Heart left ventricle (tissue), 16 donors: ENCODE results near the gene MMP12. TPM values are rescaled to one million over a fixed set of nuclear protein-coding genes. Genes with fewer than 3 reads are reported as not detected.

ENCODE experiments used
- ATAC-seq, 4 donors: fragments of 200-7000 bp; cut with Tn5 transposase; one replicate each; pipeline ENCODE4 v1.9.1; 2020 to 2022; ENCODE audit warnings: moderate library complexity in 4 of 4, mild to moderate bottlenecking in 3 of 4, moderate number of reproducible peaks in 1 of 4
- DNase-seq, 5 donors: peaks; one replicate each; pipeline ENCODE4 v3.0.0-alpha.2; 2020
- H3K27ac ChIP-seq, 12 donors: fragments of 200-600 bp; sonication (generic) in 4 of 12; one replicate each; pipeline versions ENCODE4 v1.5.0 to v1.8.0; 2016 to 2022; ENCODE audit warnings: mild to moderate bottlenecking in 2 of 12
- H3K27me3 ChIP-seq, 9 donors: fragments of 200-600 bp; sonication (generic) in 2 of 9; one replicate each; pipeline versions ENCODE4 v1.5.1 to v1.8.0; 2016 to 2022; ENCODE audit warnings: mild to moderate bottlenecking in 3 of 9
- H3K36me3 ChIP-seq, 9 donors: fragments of 200-600 bp; sonication (generic) in 2 of 9; one replicate each; pipeline versions ENCODE4 v1.5.0 to v1.8.0; 2018 to 2022; ENCODE audit warnings: mild to moderate bottlenecking in 2 of 9
- H3K4me1 ChIP-seq, 12 donors: fragments of 200-600 bp; sonication (generic) in 4 of 12; one replicate each; pipeline versions ENCODE4 v1.5.0 to v1.8.0; 2016 to 2022; ENCODE audit warnings: mild to moderate bottlenecking in 3 of 12
- H3K4me3 ChIP-seq, 12 donors: fragments of 200-600 bp; sonication (generic) in 4 of 12; one replicate each; pipeline versions ENCODE4 v1.5.0 to v1.8.0; 2017 to 2022; ENCODE audit warnings: mild to moderate bottlenecking in 9 of 12, moderate library complexity in 4 of 12
- H3K9me3 ChIP-seq, 12 donors: fragments of 200-600 bp; sonication (generic) in 4 of 12; one replicate each; pipeline versions ENCODE4 v1.5.0 to v1.8.0; 2016 to 2022; ENCODE audit warnings: mild to moderate bottlenecking in 1 of 12
- POLR2A ChIP-seq, 2 donors: fragments of 450-650 bp; IDR thresholded peaks; one replicate each; pipeline ENCODE4 v1.6.1; 2017; ENCODE audit warnings: antibody characterized with exemption in 2 of 2, mild to moderate bottlenecking in 2 of 2, moderate library complexity in 2 of 2
- WGBS, 4 donors: extraction: QIAGEN DNeasy Blood & Tissue Kit in 2 of 4; methylation state at CpG; one replicate each; pipeline versions ENCODE4 v1.1.5 to v1.1.7; 2013 to 2018; 5-methylcytosine and 5-hydroxymethylcytosine counted together
- intact Hi-C, 10 donors: fragments of 100-400 bp; cut with DNase I; formaldehyde crosslinking; loops; one replicate each; pipeline versions ENCODE4 v1.11.1 to v1.14.2; 2022
- polyA plus RNA-seq, 2 donors: library from polyadenylated mRNA; stranded (reverse); fragments of 200-250 nt; gene quantifications; one replicate each; pipeline ENCODE4 v1.2.3, GENCODE V29; 2013
- total RNA-seq, 9 donors: library from RNA; depleted of rRNA in 2 of 9; stranded (reverse); fragments of >200 nt in 2 of 9; fragmentation: NEBNext Ultra II Directional in 3 of 9; extraction: Animal tissue kit (Norgen Biotek cat#: 25700) in 3 of 9; gene quantifications; one replicate each; pipeline versions ENCODE4 v1.1.0 to v1.2.4, GENCODE V29; 2016 to 2023
- TF ChIP-seq, protein P1 (sequence below), 12 donors: fragments of 200-600 bp; sonication (generic) in 4 of 12; IDR thresholded peaks; one replicate each; pipeline versions ENCODE4 v1.5.0 to v1.8.0; 2018 to 2022; ENCODE audit warnings: antibody characterized with exemption in 12 of 12, mild to moderate bottlenecking in 5 of 12
- donor health status: ischemic (EF 13 %, LVEDD 7.1; RV severe dilation, severe dysfunction).
- donor health status: healthy with polysubstance abuse.
- donor health status: DM: no; HTN: yes; CAD: no.
- donor health status: DM: no; HTN: no; CAD: no.
- donor health status: ischemic (EF 25% LVEDD 6.9; RV normal size, moderate dysfunction).
- donor health status: ischemic (EF 25% LVEDD 5.7; RV mildly dilated, moderate dysfunction).
- donor health status: healthy.
- donor health status: DM: yes; HTN: yes; CAD: no.
- donor health status: ischemic (EF 35%, LVEDD 5.7; RV mildly dilated, moderate dysfunction).
- donor health status: nonischemic (EF 11% LVEDD 7.7; RV severe dilation, severe dysfunction).
- donor health status: DM: yes; HTN: yes; CAD: no.
- donor health status: PGD.
- donor health status: ischemic (EF 29% LVEDD 5.4; RV normal size, mild dysfunction).
- donor health status: nonischemic (EF 23%, LVEDD 6.1; RV moderate dilation, normal function).

Gene MMP12
- total and polyA plus RNA-seq, 11 donors, result 0.16 to 0.21 TPM; not detected in 9

DNA sequence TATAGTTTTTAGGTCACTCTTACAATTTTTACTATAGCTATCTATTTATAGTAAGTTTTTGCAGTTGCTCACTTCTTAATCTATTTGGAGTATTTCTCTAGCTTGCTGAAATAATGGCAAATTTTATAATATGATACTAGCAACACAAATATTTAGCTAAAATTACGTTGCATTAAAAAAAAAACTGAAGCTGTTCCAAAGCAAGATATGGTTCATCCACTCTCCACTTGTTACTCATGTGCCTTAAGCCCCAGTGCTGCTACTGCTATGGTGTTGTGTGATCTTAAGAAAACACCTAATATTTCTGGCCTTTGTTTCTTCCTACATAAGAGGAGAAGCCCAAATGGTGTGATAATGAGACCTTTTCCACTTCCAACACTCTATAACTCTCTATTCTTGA, 31.9 kb downstream of the MMP12 start:
- WGBS, 4 donors, result 69 to 74% (median 70%) methylated on average over 1 of the region's 1 CpG
- DNase-seq, result no peak
- H3K4me1 ChIP-seq, result no peaks in the 10 kb centered on the region
- ATAC-seq, result no peak
- TF ChIP-seq POLR2A (IDR thresholded peaks at IDR 0.05), result no peak
- H3K36me3 ChIP-seq, result no peaks in the 10 kb centered on the region
- intact Hi-C loops, result no loop called here
- no peak overlapping the region for H3K4me3 ChIP-seq
- H3K27me3 ChIP-seq, result peaks cover 0 to 7% (median 0%) of the 10 kb centered on the region in 9 donors
- no peak overlapping the region for H3K27ac ChIP-seq
- no peaks in the 10 kb centered on the region for H3K9me3 ChIP-seq

DNA sequence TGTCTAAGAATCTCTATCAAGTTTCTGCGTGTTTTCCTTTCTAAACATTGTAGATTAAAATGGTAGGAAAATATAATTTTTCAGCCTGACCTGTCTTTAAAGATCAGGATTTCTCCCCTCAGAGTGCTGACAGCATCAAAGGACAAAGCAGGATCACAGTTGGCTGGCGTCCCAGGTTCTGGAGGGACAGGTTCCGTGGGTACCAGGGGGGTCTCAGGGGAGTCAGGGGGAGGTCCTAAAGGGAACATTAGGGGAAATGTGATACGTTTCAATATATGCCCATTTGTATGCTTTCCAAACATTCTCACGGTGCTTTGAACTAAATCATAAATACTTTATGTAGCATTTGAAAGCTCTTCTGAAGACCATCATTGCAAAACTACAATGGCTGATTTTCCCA, 34.8 kb downstream of the MMP12 start:
- intact Hi-C loops, result no loop called here
- Histone ChIP-seq H3K4me1 (no peaks in the 10 kb centered on the region), H3K4me3 (no peak overlapping the region), H3K36me3 (no peaks in the 10 kb centered on the region), H3K27me3 (peaks cover 0 to 7% (median 0%) of the 10 kb centered on the region in 9 donors), H3K9me3 (no peaks in the 10 kb centered on the region), H3K27ac (no peak overlapping the region)
- no peak for DNase-seq
- WGBS, 4 donors, result 38 to 47% (median 41%) methylated on average over 5 of the region's 5 CpGs
- ATAC-seq, result no peak
- no peak for TF ChIP-seq POLR2A (IDR thresholded peaks at IDR 0.05)
- TF ChIP-seq, protein P1, sequence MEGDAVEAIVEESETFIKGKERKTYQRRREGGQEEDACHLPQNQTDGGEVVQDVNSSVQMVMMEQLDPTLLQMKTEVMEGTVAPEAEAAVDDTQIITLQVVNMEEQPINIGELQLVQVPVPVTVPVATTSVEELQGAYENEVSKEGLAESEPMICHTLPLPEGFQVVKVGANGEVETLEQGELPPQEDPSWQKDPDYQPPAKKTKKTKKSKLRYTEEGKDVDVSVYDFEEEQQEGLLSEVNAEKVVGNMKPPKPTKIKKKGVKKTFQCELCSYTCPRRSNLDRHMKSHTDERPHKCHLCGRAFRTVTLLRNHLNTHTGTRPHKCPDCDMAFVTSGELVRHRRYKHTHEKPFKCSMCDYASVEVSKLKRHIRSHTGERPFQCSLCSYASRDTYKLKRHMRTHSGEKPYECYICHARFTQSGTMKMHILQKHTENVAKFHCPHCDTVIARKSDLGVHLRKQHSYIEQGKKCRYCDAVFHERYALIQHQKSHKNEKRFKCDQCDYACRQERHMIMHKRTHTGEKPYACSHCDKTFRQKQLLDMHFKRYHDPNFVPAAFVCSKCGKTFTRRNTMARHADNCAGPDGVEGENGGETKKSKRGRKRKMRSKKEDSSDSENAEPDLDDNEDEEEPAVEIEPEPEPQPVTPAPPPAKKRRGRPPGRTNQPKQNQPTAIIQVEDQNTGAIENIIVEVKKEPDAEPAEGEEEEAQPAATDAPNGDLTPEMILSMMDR (IDR thresholded peaks at IDR 0.05), result no peak

DNA sequence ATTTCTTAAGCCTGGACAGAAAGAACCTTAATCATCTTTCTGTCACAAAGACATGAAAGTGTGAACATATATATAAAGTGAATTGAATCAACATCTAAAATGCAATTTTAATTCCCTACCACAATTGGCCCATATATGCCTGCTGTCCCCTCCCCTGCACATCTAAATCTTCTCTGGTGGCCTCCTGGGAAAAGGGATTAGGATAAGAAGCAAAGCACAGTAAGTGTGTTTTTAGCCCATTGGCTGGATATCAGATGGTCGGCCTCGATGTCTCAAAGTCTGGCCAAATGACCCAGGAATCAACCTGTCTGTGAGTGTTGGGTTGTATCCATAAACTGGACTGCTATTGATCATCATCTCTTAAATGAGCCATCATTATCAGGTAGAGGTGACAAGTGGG, 37.1 kb downstream of the MMP12 start:
- no peaks in the 10 kb centered on the region for H3K4me1 ChIP-seq
- peaks cover 0 to 7% (median 0%) of the 10 kb centered on the region in 9 donors for H3K27me3 ChIP-seq
- TF ChIP-seq, protein P1 (IDR thresholded peaks at IDR 0.05), result no peak
- no peak for TF ChIP-seq POLR2A (IDR thresholded peaks at IDR 0.05)
- DNase-seq (no peak), ATAC-seq (no peak)
- no peaks in the 10 kb centered on the region for H3K36me3 ChIP-seq
- H3K27ac ChIP-seq, result no peak overlapping the region
- WGBS, 4 donors, result 66 to 77% (median 71%) methylated on average over 2 of the region's 2 CpGs
- no peaks in the 10 kb centered on the region for H3K9me3 ChIP-seq
- intact Hi-C loops, result no loop called here
- H3K4me3 ChIP-seq, result no peak overlapping the region

DNA sequence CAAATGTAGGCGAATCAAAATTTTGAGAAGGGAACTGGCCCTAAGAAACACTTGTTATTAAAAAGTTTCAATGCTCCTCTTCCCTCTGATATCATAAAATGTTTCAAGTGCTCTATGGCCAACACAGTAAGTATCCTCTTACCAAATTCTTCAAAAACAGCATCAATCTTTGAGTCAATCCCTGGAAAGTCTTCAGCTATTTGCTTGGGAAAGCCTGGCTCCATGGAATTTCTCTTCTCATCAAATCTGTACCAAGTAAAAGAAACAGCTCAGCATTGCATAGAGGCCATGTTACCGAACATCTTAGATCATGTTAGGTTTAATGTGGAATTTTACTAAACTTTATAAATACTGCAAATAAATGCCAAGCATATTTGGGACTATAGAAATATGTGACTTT, 37.6 kb downstream of the MMP12 start:
- Histone ChIP-seq H3K27me3 (peaks cover 0 to 8% (median 0%) of the 10 kb centered on the region in 9 donors), H3K27ac (no peak overlapping the region), H3K4me3 (no peak overlapping the region), H3K4me1 (no peaks in the 10 kb centered on the region), H3K9me3 (no peaks in the 10 kb centered on the region), H3K36me3 (no peaks in the 10 kb centered on the region)
- intact Hi-C loops, result no loop called here
- ATAC-seq (no peak), DNase-seq (no peak)
- no peak for TF ChIP-seq POLR2A (IDR thresholded peaks at IDR 0.05)
- TF ChIP-seq, protein P1 (IDR thresholded peaks at IDR 0.05), result no peak
- 91 to 95% (median 92%) methylated on average over 2 of the region's 2 CpGs for WGBS, 4 donors

DNA sequence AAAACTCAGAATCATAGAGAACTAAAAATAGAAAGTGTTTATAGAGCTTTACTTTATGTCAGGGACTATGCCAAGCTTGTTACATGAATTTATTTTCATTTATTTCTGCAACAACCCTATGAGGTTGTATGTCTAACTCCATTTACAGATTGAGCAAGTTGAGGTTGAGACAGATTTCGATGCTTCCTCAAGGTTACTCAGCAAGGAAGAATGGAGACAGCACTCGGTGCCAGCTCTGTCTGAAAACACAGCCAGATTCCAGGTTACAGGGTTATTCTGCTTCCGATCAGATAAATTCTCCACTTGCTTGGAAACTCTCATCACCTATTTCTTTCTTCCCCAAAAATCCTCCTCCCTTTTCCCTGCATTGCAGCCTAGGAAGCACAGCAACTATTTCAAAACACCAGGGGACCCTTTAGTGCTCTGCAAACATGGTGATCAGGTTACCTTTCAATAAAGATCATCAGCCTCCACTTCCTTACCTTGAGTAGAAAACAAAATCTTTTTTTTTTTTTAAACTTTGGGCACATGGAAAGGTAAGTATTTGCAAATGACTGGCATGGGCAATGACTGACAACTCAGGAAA, 38.4 kb downstream of the MMP12 start:
- ATAC-seq, result no peak
- no peaks in the 10 kb centered on the region for H3K4me1 ChIP-seq

More for the DNA sequence above, 38.4 kb downstream of the MMP12 start:
- DNase-seq, result no peak
- WGBS, 4 donors, result 71 to 74% (median 73%) methylated on average over 3 of the region's 3 CpGs
- no peak overlapping the region for H3K27ac ChIP-seq
- intact Hi-C loops, result no loop called here
- H3K9me3 ChIP-seq, result no peaks in the 10 kb centered on the region
- TF ChIP-seq, protein P1 (IDR thresholded peaks at IDR 0.05), result no peak
- TF ChIP-seq POLR2A (IDR thresholded peaks at IDR 0.05), result no peak
- H3K36me3 ChIP-seq, result no peaks in the 10 kb centered on the region
- peaks cover 0 to 15% (median 0%) of the 10 kb centered on the region in 9 donors for H3K27me3 ChIP-seq
- no peak overlapping the region for H3K4me3 ChIP-seq
